ENCODE measurements around the gene FNBP1. TPM values are rescaled to one million over a fixed set of nuclear protein-coding genes. Genes with fewer than 3 reads are reported as not detected.

FNBP1 gene
- polyA plus RNA-seq, 3 donors = 37.6 to 60.7 (median 51.4) TPM

- TF ChIP-seq, protein P1, sequence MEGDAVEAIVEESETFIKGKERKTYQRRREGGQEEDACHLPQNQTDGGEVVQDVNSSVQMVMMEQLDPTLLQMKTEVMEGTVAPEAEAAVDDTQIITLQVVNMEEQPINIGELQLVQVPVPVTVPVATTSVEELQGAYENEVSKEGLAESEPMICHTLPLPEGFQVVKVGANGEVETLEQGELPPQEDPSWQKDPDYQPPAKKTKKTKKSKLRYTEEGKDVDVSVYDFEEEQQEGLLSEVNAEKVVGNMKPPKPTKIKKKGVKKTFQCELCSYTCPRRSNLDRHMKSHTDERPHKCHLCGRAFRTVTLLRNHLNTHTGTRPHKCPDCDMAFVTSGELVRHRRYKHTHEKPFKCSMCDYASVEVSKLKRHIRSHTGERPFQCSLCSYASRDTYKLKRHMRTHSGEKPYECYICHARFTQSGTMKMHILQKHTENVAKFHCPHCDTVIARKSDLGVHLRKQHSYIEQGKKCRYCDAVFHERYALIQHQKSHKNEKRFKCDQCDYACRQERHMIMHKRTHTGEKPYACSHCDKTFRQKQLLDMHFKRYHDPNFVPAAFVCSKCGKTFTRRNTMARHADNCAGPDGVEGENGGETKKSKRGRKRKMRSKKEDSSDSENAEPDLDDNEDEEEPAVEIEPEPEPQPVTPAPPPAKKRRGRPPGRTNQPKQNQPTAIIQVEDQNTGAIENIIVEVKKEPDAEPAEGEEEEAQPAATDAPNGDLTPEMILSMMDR (IDR thresholded peaks at IDR 0.05) = no peak
Measured at GRCh38 chr9:129881547-129882324, 161.3 kb downstream of the FNBP1 start.

GRCh38 chr9:129880654-129881546, 162.1 kb downstream of the FNBP1 start:
- Histone ChIP-seq H3K4me3 (replicated peaks in 1 of 3; ENCODE audit: low read depth in 2 of 3, low read length in 3 of 3) (no peak overlapping the region), H3K9me3 (replicated peaks in 1 of 2; ENCODE audit: control insufficient read depth in 1 of 2, insufficient read depth in 1 of 2, low read length in 2 of 2) (no peaks in the 10 kb centered on the region), H3K27me3 (ENCODE audit: control insufficient read depth in 2 of 2, insufficient read depth in 2 of 2, low read length in 2 of 2) (no peaks in the 10 kb centered on the region), H4K20me1 (ENCODE audit: insufficient read depth, low read length) (no peaks in the 10 kb centered on the region), H2AFZ (ENCODE audit: insufficient read depth, low read depth, low read length, poor library complexity, severe bottlenecking) (no peak overlapping the region), H3K27ac (ENCODE audit: low read depth in 1 of 2, low read length in 2 of 2) (no peak overlapping the region), H3K36me3 (replicated peaks in 1 of 2; ENCODE audit: control insufficient read depth in 1 of 2, insufficient read depth in 2 of 2, low read length in 2 of 2) (peaks cover 26 to 31% of the 10 kb centered on the region in 2 donors), H3K9ac (ENCODE audit: insufficient read depth, low read length, poor library complexity, severe bottlenecking) (no peak overlapping the region), H3K4me1 (ENCODE audit: control insufficient read depth in 1 of 2, insufficient read depth in 2 of 2, low read length in 2 of 2) (peaks cover 19 to 22% of the 10 kb centered on the region in 2 donors), H3K4me2 (replicated peaks; ENCODE audit: extremely low read depth, low read length, poor library complexity, severe bottlenecking) (no peak overlapping the region), H3K79me2 (ENCODE audit: insufficient read depth, low read length) (peaks cover 10% of the 10 kb centered on the region)
- no peaks in the 10 kb centered on the region for H3K9me3 Mint-ChIP-seq
- TF ChIP-seq, protein P1 (IDR thresholded peaks at IDR 0.05) = no peak
- H3K4me1 Mint-ChIP-seq = peaks cover 17% of the 10 kb centered on the region
- intact Hi-C loops (cut with micrococcal nuclease) = loop anchor here (10.0 kb wide), 2 partner anchors 214 to 354 kb away; no protein-coding TSS in a partner anchor
- no peak overlapping the region for H3K4me3 Mint-ChIP-seq
- H3K27me3 Mint-ChIP-seq (ENCODE audit: low read depth in 3 of 3) = no peaks in the 10 kb centered on the region
- H3K27ac Mint-ChIP-seq = no peak overlapping the region
- DNase-seq = no peak
- H3K36me3 Mint-ChIP-seq = peaks cover 28 to 43% of the 10 kb centered on the region in 2 donors
- 96% methylated on average over 24 of the region's 28 CpGs for WGBS (ENCODE audit: insufficient coverage)

More at GRCh38 chr9:129881547-129882324, 161.3 kb downstream of the FNBP1 start:
- Mint-ChIP-seq H3K27ac (no peak overlapping the region), H3K4me1 (peaks cover 25% of the 10 kb centered on the region), H3K4me3 (no peak overlapping the region), H3K27me3 (ENCODE audit: low read depth in 3 of 3) (no peaks in the 10 kb centered on the region), H3K9me3 (no peaks in the 10 kb centered on the region), H3K36me3 (peaks cover 27 to 41% of the 10 kb centered on the region in 2 donors)
- Histone ChIP-seq H4K20me1 (ENCODE audit: insufficient read depth, low read length) (no peaks in the 10 kb centered on the region), H3K4me2 (replicated peaks; ENCODE audit: extremely low read depth, low read length, poor library complexity, severe bottlenecking) (no peak overlapping the region), H2AFZ (ENCODE audit: insufficient read depth, low read depth, low read length, poor library complexity, severe bottlenecking) (no peak overlapping the region), H3K79me2 (ENCODE audit: insufficient read depth, low read length) (peaks cover 14% of the 10 kb centered on the region), H3K27ac (ENCODE audit: low read depth in 1 of 2, low read length in 2 of 2) (no peak overlapping the region), H3K27me3 (ENCODE audit: control insufficient read depth in 2 of 2, insufficient read depth in 2 of 2, low read length in 2 of 2) (no peaks in the 10 kb centered on the region), H3K36me3 (replicated peaks in 1 of 2; ENCODE audit: control insufficient read depth in 1 of 2, insufficient read depth in 2 of 2, low read length in 2 of 2) (peaks cover 23 to 28% of the 10 kb centered on the region in 2 donors), H3K4me1 (ENCODE audit: control insufficient read depth in 1 of 2, insufficient read depth in 2 of 2, low read length in 2 of 2) (peaks cover 26 to 31% of the 10 kb centered on the region in 2 donors), H3K9ac (ENCODE audit: insufficient read depth, low read length, poor library complexity, severe bottlenecking) (no peak overlapping the region), H3K9me3 (replicated peaks in 1 of 2; ENCODE audit: control insufficient read depth in 1 of 2, insufficient read depth in 1 of 2, low read length in 2 of 2) (no peaks in the 10 kb centered on the region), H3K4me3 (replicated peaks in 1 of 3; ENCODE audit: low read depth in 2 of 3, low read length in 3 of 3) (no peak overlapping the region)
- WGBS (ENCODE audit: insufficient coverage) = 96% methylated on average over 15 of the region's 19 CpGs
- intact Hi-C loops (cut with micrococcal nuclease) = loop anchor here (10.0 kb wide), 2 partner anchors 213 to 353 kb away; no protein-coding TSS in a partner anchor
- no peak for DNase-seq
